Ishikawa (cell line): ENCODE results near the gene AKNAD1.

ENCODE experiments used
- CEBPB ChIP-seq: IDR thresholded peaks from 2 replicates; pipeline ENCODE4 v1.6.1; 2012
- EGR1 ChIP-seq: IDR thresholded peaks from 2 replicates; pipeline ENCODE4 v1.6.1; 2012
- MAX ChIP-seq: IDR thresholded peaks from 2 replicates; pipeline ENCODE4 v1.6.1; 2012
- NFIC ChIP-seq: IDR thresholded peaks from 2 replicates; pipeline ENCODE4 v1.6.1; 2012

DNA sequence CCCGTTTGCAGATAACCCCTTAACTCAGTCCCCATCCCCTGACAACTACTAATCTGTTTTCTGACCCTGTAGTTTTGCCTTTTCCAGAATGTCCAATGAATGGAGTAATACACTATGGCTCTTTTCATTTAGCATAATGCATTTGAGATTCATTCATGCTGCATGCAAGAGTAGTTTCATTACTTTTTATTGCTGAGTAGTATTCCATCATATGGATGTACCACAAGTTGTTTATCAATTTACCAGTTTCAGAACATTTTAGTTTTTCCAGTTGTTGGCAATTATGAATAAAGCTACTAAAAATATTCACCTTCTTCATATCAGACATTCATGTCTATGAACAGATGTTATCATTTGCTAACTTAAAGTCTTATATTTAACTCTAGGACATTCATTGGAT is 65.1 kb downstream of the AKNAD1 start:
- TF ChIP-seq NFIC (no peak), EGR1 (no peak), CEBPB (no peak), MAX (no peak)
